MM.1S (cell line): ENCODE data around the gene TMEM184A.

Experiments used
- EZH2 ChIP-seq: fragments of 300-600 bp; sonication (generic); optimal IDR thresholded peaks from 2 replicates; pipeline ENCODE3; 2017; ENCODE audit warnings: low read depth, mild to moderate bottlenecking, antibody characterized with exemption, low read length, mixed read lengths
- EZH2phosphoT487 ChIP-seq: fragments of 300-600 bp; sonication (generic); IDR thresholded peaks from 2 replicates; pipeline ENCODE4 v1.6.1; 2018; ENCODE audit warnings: antibody characterized with exemption, low read length
- TF ChIP-seq, protein P1 (sequence below): fragments of 300-600 bp; sonication (generic); IDR thresholded peaks from 2 replicates; pipeline ENCODE4 v1.5.1; 2016; ENCODE audit warnings: antibody characterized with exemption, low read length, mixed read lengths

DNA sequence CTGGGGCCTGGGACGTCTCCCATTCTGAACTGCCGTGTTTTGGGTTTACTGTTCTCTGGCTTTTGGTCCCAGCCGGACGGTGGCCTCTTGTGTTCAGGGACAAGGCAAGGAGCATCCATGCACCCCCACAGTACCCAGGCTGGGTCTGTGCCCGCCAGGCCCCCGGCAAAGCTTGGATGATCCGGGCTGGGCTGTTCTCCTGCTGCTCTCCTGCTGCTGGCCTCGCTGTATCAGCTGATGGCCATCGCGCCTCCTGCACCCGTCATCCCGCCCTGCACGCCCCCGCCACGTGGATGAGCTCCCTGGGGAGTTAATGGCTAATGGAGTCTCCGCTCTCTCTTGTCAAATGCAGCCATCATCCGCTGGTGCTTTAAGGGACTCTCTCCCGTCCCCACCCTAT is 28.7 kb upstream of the TMEM184A start:
- TF ChIP-seq, protein P1, sequence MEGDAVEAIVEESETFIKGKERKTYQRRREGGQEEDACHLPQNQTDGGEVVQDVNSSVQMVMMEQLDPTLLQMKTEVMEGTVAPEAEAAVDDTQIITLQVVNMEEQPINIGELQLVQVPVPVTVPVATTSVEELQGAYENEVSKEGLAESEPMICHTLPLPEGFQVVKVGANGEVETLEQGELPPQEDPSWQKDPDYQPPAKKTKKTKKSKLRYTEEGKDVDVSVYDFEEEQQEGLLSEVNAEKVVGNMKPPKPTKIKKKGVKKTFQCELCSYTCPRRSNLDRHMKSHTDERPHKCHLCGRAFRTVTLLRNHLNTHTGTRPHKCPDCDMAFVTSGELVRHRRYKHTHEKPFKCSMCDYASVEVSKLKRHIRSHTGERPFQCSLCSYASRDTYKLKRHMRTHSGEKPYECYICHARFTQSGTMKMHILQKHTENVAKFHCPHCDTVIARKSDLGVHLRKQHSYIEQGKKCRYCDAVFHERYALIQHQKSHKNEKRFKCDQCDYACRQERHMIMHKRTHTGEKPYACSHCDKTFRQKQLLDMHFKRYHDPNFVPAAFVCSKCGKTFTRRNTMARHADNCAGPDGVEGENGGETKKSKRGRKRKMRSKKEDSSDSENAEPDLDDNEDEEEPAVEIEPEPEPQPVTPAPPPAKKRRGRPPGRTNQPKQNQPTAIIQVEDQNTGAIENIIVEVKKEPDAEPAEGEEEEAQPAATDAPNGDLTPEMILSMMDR, result no peak
- TF ChIP-seq EZH2 (no peak), EZH2phosphoT487 (no peak)
